PC-9 (cell line): Measurements from ENCODE around the gene KCNV2.

Experiments used
- CTCF ChIP-seq: fragments of 200-600 bp; sonication (generic); conservative IDR thresholded peaks from 2 replicates; pipeline ENCODE4 v1.6.1; 2017; ENCODE audit warnings: mixed run types, antibody characterized with exemption, mild to moderate bottlenecking, moderate library complexity
- EZH2 ChIP-seq: fragments of 200-600 bp; sonication (generic); IDR thresholded peaks from 2 replicates; pipeline ENCODE4 v1.8.0; 2017; ENCODE audit warnings: antibody characterized with exemption, low read depth

- TF ChIP-seq CTCF: no peak
- no peak for TF ChIP-seq EZH2
Measured at GRCh38 chr9:2767800-2768677, 50.7 kb downstream of the KCNV2 start.
